DOHH2 (cell line): ENCODE results near the gene LAPTM4A.

Experiments
- H3F3A ChIP-seq: fragments of 200-600 bp; sonication (generic), shearing (Covaris generic); 2 replicates; pipeline ENCODE4 v1.6.0; 2016; ENCODE audit warnings: antibody characterized with exemption, mild to moderate bottlenecking; ENCODE audit not compliant: control insufficient read depth, insufficient read depth
- H3K27ac ChIP-seq: fragments of 200-600 bp; sonication (generic); 2 replicates; pipeline ENCODE4 v1.5.1; 2014; ENCODE audit warnings: low read depth, mild to moderate bottlenecking, low read length, moderate library complexity
- H3K27me3 ChIP-seq: fragments of 200-600 bp; sonication (generic); 2 replicates; pipeline ENCODE4 v1.6.1; 2014; ENCODE audit warnings: mild to moderate bottlenecking, low read length, mixed read lengths; ENCODE audit not compliant: control insufficient read depth
- H3K36me3 ChIP-seq: fragments of 200-600 bp; sonication (generic); 2 replicates; pipeline ENCODE4 v1.6.1; 2014; ENCODE audit warnings: mild to moderate bottlenecking, low read length, moderate library complexity, mixed read lengths; ENCODE audit not compliant: control insufficient read depth
- H3K4me1 ChIP-seq: fragments of 200-600 bp; sonication (generic); 2 replicates; pipeline ENCODE4 v1.6.1; 2014; ENCODE audit warnings: mild to moderate bottlenecking, low read length, mixed read lengths; ENCODE audit not compliant: control insufficient read depth
- H3K4me2 ChIP-seq: fragments of 200-600 bp; sonication (generic); 2 replicates; pipeline ENCODE4 v1.6.0; 2014; ENCODE audit warnings: mild to moderate bottlenecking, low read length, moderate library complexity
- H3K4me3 ChIP-seq: fragments of 200-600 bp; sonication (generic); 2 replicates; pipeline ENCODE4 v1.5.1; 2014; ENCODE audit warnings: mild to moderate bottlenecking, low read length, mixed read lengths
- H3K79me2 ChIP-seq: fragments of 200-600 bp; sonication (generic); 2 replicates; pipeline ENCODE4 v1.6.1; 2014; ENCODE audit warnings: mild to moderate bottlenecking, low read length, mixed read lengths; ENCODE audit not compliant: control insufficient read depth
- H3K9me2 ChIP-seq: fragments of 200-600 bp; sonication (generic); replicated peaks from 2 replicates; pipeline ENCODE4 v1.6.1; 2014; ENCODE audit warnings: mild to moderate bottlenecking, low read length, mixed read lengths; ENCODE audit not compliant: control insufficient read depth
- H3K9me3 ChIP-seq: fragments of 200-600 bp; sonication (generic); 2 replicates; pipeline ENCODE4 v1.6.1; 2014; ENCODE audit warnings: antibody characterized with exemption, low read length, mixed read lengths; ENCODE audit not compliant: control insufficient read depth, insufficient read depth
- H4K20me1 ChIP-seq: fragments of 200-600 bp; sonication (generic); 2 replicates; pipeline ENCODE4 v1.6.0; 2014; ENCODE audit warnings: low read depth, mild to moderate bottlenecking, antibody characterized with exemption, low read length, moderate library complexity; ENCODE audit not compliant: control insufficient read depth, insufficient read depth
- CTCF ChIP-seq: fragments of 200-600 bp; sonication (generic); IDR thresholded peaks from one replicate; pipeline ENCODE4 v1.5.1; 2014; ENCODE audit warnings: antibody characterized with exemption, mild to moderate bottlenecking, low read depth, low read length; ENCODE audit not compliant: poor library complexity, severe bottlenecking
- EZH2phosphoT487 ChIP-seq: fragments of 200-600 bp; sonication (generic); IDR thresholded peaks from 2 replicates; pipeline ENCODE4 v1.6.1; 2017; ENCODE audit warnings: borderline replicate concordance, mild to moderate bottlenecking, antibody characterized with exemption, low read length, moderate library complexity, mixed read lengths

LAPTM4A gene

GRCh38 chr2:20013126-20013849 lies 38.1 kb downstream of the LAPTM4A start:
- Histone ChIP-seq H3K79me2 (no peaks in the 10 kb centered on the region), H3K27me3 (peaks cover 28% of the 10 kb centered on the region), H3K4me3 (no peak overlapping the region), H3K4me2 (no peak overlapping the region), H3K9me3 (no peaks in the 10 kb centered on the region), H3K36me3 (no peaks in the 10 kb centered on the region), H3K27ac (no peak overlapping the region), H3F3A (no peaks in the 10 kb centered on the region), H3K9me2 (no peaks in the 10 kb centered on the region), H4K20me1 (no peaks in the 10 kb centered on the region), H3K4me1 (no peaks in the 10 kb centered on the region)
- TF ChIP-seq EZH2phosphoT487: no peak; the same call in 1 of the 2 replicates
- no peak for TF ChIP-seq CTCF

GRCh38 chr2:20012282-20013125 lies 38.9 kb downstream of the LAPTM4A start, which contains the start of gene MATN3:
MATN3 (minus strand) TSS chr2:20012668; CDS start chr2:20012631, 37 bp downstream.
- no peaks in the 10 kb centered on the region for H3K36me3 ChIP-seq
- H3K4me1 ChIP-seq: no peaks in the 10 kb centered on the region
- peaks cover 28% of the 10 kb centered on the region for H3K27me3 ChIP-seq
- no peak within 1 kb of the TSS for H3K4me2 ChIP-seq
- no peak within 1 kb of the TSS for H3K4me3 ChIP-seq
- no peaks in the 10 kb centered on the region for H3K9me3 ChIP-seq
- H3K79me2 ChIP-seq: no peaks in the 10 kb centered on the region
- no peaks in the 10 kb centered on the region for H3K9me2 ChIP-seq
- H3K27ac ChIP-seq: no peak within 1 kb of the TSS
- H3F3A ChIP-seq: no peaks in the 10 kb centered on the region
- no peaks in the 10 kb centered on the region for H4K20me1 ChIP-seq
- TF ChIP-seq EZH2phosphoT487 (no peak), CTCF (no peak)

- Histone ChIP-seq H3K27me3 (peaks cover 28% of the 10 kb centered on the region), H3F3A (no peaks in the 10 kb centered on the region), H3K9me3 (no peaks in the 10 kb centered on the region), H3K27ac (no peak overlapping the region), H3K4me2 (no peak overlapping the region), H3K4me1 (no peaks in the 10 kb centered on the region), H4K20me1 (no peaks in the 10 kb centered on the region), H3K9me2 (no peaks in the 10 kb centered on the region), H3K36me3 (no peaks in the 10 kb centered on the region), H3K79me2 (no peaks in the 10 kb centered on the region), H3K4me3 (no peak overlapping the region)
- TF ChIP-seq EZH2phosphoT487: no peak
- TF ChIP-seq CTCF: no peak
Measured at GRCh38 chr2:20012032-20012281, 39.5 kb downstream of the LAPTM4A start.
